ENCODE data around the gene AMH.

Gene AMH

GRCh38 chr19:2221250-2221831 is 27.8 kb upstream of the AMH start:
- no peak for DNase-seq (ENCODE audit: low read depth)

- no peak for DNase-seq (ENCODE audit: low read depth)
Measured at GRCh38 chr19:2221918-2222317, 27.2 kb upstream of the AMH start.

GRCh38 chr19:2223391-2223790 is 25.7 kb upstream of the AMH start:
- no peak for DNase-seq (ENCODE audit: low read depth)

GRCh38 chr19:2223959-2224358 is 25.2 kb upstream of the AMH start:
- no peak for DNase-seq (ENCODE audit: low read depth)

GRCh38 chr19:2224754-2225349 is 24.3 kb upstream of the AMH start:
- DNase-seq (ENCODE audit: low read depth): no peak

- no peak for DNase-seq (ENCODE audit: low read depth)
Measured at GRCh38 chr19:2225415-2226050, 23.6 kb upstream of the AMH start.

GRCh38 chr19:2226051-2226839 is 22.9 kb upstream of the AMH start:
- DNase-seq (ENCODE audit: low read depth): no peak

GRCh38 chr19:2226840-2227360 is 22.2 kb upstream of the AMH start:
- DNase-seq (ENCODE audit: low read depth): no peak

GRCh38 chr19:2227415-2228156 is 21.5 kb upstream of the AMH start:
- DNase-seq (ENCODE audit: low read depth): no peak

- DNase-seq (ENCODE audit: low read depth): no peak
Measured at GRCh38 chr19:2228157-2229030, 20.7 kb upstream of the AMH start.

GRCh38 chr19:2229103-2230032 is 19.8 kb upstream of the AMH start:
- no peak for DNase-seq (ENCODE audit: low read depth)

GRCh38 chr19:2230033-2230531 is 19.0 kb upstream of the AMH start:
- DNase-seq (ENCODE audit: low read depth): no peak

- no peak for DNase-seq (ENCODE audit: low read depth)
Measured at GRCh38 chr19:2230807-2231533, 18.2 kb upstream of the AMH start.

- no peak for DNase-seq (ENCODE audit: low read depth)
Measured at GRCh38 chr19:2231621-2232221, 17.4 kb upstream of the AMH start.

GRCh38 chr19:2232286-2233151 is 16.6 kb upstream of the AMH start:
- DNase-seq (ENCODE audit: low read depth): no peak

- DNase-seq (ENCODE audit: low read depth): no peak
Measured at GRCh38 chr19:2233601-2234280, 15.4 kb upstream of the AMH start.

GRCh38 chr19:2234996-2235380 is 14.1 kb upstream of the AMH start:
- no peak for DNase-seq (ENCODE audit: low read depth)

All from activated T-helper 9 cell treated with anti-CD3 and anti-CD28 coated beads, Interleukin-2, amount 50 U/mL, for 16 hours (primary cell).